ENCODE results near the gene RABGEF1.

GRCh38 chr7:66696774-66697191 is 43.8 kb upstream of the RABGEF1 start:
- TF ChIP-seq CTCF (IDR thresholded peaks at IDR 0.05; ENCODE audit: poor library complexity) (no peak), EZH2 (IDR thresholded peaks at IDR 0.05; ENCODE audit: borderline replicate concordance) (no peak)

Measured in hepatocyte (in vitro differentiated cells).